Astrocyte of the cerebellum (primary cell): ENCODE results near the gene PLPPR2.

Experiments used
- DNase-seq: peaks from one replicate; pipeline ENCODE4 v3.0.0-alpha.2; 2011; ENCODE audit warnings: low read depth
- H3K4me3 ChIP-seq: 2 replicates; pipeline ENCODE4 v1.5.1; 2011; ENCODE audit warnings: mild to moderate bottlenecking, low read depth, low read length, moderate library complexity
- CTCF ChIP-seq: IDR thresholded peaks from 2 replicates; pipeline ENCODE4 v1.5.1; 2012; ENCODE audit warnings: low read length, low read depth, moderate library complexity, mild to moderate bottlenecking; ENCODE audit errors: missing control alignments
- in situ Hi-C: cut with HindIII; loops from 2 replicates; pipeline ENCODE4 v1.10.0; 2017; ENCODE audit warnings: low sequenced_read_pairs

PLPPR2 gene

GRCh38 chr19:11364296-11364904 is 9.2 kb downstream of the PLPPR2 start:
- in situ Hi-C loops = no loop called here
- DNase-seq = no peak
- no peak for TF ChIP-seq CTCF
- no peak overlapping the region for H3K4me3 ChIP-seq

GRCh38 chr19:11364935-11365334 is 9.7 kb downstream of the PLPPR2 start:
- no peak for DNase-seq
- no peak overlapping the region for H3K4me3 ChIP-seq
- in situ Hi-C loops = no loop called here
- no peak for TF ChIP-seq CTCF

DNA sequence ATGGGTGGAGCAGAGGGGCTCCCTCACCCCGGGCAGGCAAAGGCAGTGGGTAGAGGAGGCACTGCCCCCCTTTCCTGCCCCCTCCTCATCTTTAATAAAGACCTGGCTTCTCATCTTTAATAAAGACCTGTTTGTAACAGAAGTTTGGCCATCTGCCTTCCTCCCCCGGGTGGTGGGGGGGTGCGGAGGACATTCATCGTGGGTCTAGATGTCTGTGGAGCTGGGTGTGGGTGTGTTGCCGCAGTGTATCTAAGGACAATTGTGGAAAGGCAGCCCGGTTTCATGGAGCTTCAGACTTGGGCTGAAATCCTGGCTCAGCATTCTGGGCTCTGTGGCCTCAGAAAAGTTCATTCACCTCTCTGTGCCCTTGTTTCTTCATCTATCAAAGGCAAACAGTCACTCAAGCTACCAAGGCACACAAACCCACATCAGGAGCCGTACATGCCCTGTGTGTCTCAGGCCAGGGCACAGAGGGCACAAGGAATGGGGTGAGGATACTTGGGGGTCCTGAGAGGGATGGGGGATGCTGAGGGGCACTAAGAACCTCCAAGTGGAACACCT is 10.4 kb downstream of the PLPPR2 start:
- in situ Hi-C loops = no loop called here
- DNase-seq = no peak
- no peak for TF ChIP-seq CTCF
- H3K4me3 ChIP-seq = no peak overlapping the region

DNA sequence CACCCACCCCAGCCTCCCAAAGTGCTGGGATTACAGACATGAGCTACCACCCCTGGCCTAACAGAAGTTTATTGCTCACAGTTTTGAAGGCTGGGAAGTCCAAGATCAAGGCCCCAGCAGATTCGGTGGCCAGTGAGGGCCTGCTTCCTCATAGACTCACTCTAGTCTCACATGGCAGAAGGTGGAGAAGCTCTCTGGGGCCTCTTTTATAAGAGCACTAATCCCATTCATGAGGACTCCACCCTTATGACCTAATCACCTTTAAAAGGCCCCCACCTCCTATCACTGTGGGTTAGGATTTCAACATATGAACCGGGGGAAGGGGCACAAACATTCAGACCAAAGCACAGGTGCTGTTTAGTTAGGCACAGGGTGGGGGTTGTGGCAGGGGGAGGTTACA is 12.3 kb downstream of the PLPPR2 start:
- no peak for DNase-seq
- in situ Hi-C loops = no loop called here
- H3K4me3 ChIP-seq = no peak overlapping the region
- TF ChIP-seq CTCF = no peak

DNA sequence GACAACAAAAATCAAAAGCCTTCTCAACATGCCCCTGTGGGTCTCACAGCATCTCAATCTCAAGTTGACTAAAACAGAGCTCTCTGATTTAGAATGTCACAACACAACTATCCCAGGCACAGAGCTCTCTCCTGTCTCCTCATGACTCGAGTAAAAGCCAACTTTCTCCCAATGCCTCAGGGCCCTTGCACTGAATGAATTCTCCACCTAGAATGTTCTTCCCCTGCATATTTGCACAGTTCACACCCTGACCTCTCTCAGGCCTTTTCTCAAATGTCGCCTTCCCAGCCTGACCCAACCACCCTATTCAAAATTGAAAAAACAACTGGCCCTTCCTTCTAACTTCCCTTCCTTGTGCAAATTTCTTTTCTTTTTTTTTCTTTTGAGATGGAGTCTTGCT is 15.5 kb downstream of the PLPPR2 start:
- in situ Hi-C loops = no loop called here
- no peak for TF ChIP-seq CTCF
- H3K4me3 ChIP-seq = no peak overlapping the region
- DNase-seq = no peak

DNA sequence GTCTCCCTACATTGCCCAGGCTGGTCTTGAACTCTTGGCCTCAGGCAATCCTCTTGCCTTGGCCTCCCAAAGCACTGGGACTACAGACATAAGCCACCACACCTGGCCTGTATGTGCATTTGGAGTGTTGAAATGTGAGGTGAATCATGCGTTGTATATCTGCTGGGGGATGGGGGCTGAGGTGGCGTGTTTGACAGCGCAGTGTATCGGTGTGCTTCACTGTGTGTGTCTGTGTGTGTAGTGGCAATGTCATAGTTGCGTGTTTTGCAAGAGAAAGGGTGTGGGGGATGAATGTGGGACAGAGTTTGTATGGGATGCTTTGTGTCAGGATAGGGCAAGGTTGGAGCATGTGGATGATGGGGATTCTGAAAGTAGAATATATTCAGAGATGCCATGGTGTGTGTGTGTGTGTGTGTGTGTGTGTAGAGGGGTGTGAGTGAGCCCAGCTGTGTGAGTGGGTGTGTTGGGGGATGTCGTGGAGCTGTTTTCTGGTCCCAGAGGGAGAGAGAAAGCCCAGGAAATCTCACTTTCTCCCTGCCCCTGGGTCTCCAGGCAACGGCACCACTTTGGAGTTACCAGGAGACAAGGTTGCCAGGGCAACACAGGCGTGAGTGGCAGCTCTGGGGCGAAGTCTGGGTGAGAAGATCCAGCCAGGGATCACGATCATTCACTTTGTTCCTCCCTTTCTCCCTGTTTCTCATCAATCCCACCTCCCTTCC is 18.1 kb downstream of the PLPPR2 start:
- in situ Hi-C loops = no loop called here
- H3K4me3 ChIP-seq = no peak overlapping the region
- no peak for TF ChIP-seq CTCF
- DNase-seq = no peak
